H1 (cell line): ENCODE data around the gene BRI3BP. TPM values are rescaled to one million over a fixed set of nuclear protein-coding genes. Genes with fewer than 3 reads are reported as not detected.

ENCODE experiments used
- CTCF ChIA-PET: fragments of 300-600 bp; sonication (Branson Sonifier 250); formaldehyde crosslinking; loops from one replicate; lab custom pipeline; 2021; ENCODE audit not compliant: partially characterized antibody; lab: Charles Lee
- POLR2A ChIA-PET: fragments of 300-600 bp; sonication (Branson Sonifier 250); formaldehyde crosslinking; loops from one replicate; lab custom pipeline; 2021; ENCODE audit warnings: inconsistent platforms; ENCODE audit not compliant: partially characterized antibody; lab: Charles Lee
- DNase-seq, 2 experiments: peaks; one replicate each; pipeline versions ENCODE4 v3.0.0 to v3.0.0-alpha.2; 2010 to 2022; ENCODE audit warnings: low spot score in 2 of 2, low read depth in 1 of 2, mixed read lengths in 1 of 2
- FAIRE-seq: peaks from 2 replicates; lab custom pipeline; 2011; peaks lifted over from hg19 to GRCh38; lab: Jason Lieb, UNC
- H2AFZ ChIP-seq: 2 replicates; pipeline ENCODE4 v1.8.1; 2012; ENCODE audit warnings: low read length, inconsistent platforms
- H2AK5ac ChIP-seq: 2 replicates; pipeline ENCODE4 v1.6.1; 2013; ENCODE audit warnings: low read depth, low read length
- H2BK120ac ChIP-seq: replicated peaks from 2 replicates; pipeline ENCODE3; 2013; ENCODE audit warnings: low read depth, low read length, inconsistent platforms
- H2BK12ac ChIP-seq: 2 replicates; pipeline ENCODE4 v1.6.1; 2013; ENCODE audit warnings: low read depth, low read length
- H2BK15ac ChIP-seq: 2 replicates; pipeline ENCODE4 v1.6.1; 2013; ENCODE audit warnings: low read length
- H2BK20ac ChIP-seq: 2 replicates; pipeline ENCODE4 v1.6.1; 2013; ENCODE audit warnings: low read length
- H2BK5ac ChIP-seq: 2 replicates; pipeline ENCODE4 v1.6.1; 2013; ENCODE audit warnings: low read depth, low read length
- H3K14ac ChIP-seq: 2 replicates; pipeline ENCODE4 v1.6.1; 2013; ENCODE audit warnings: inconsistent platforms; ENCODE audit not compliant: insufficient read length
- H3K18ac ChIP-seq: 2 replicates; pipeline ENCODE4 v1.6.1; 2013; ENCODE audit warnings: low read length; ENCODE audit errors: extremely low read depth
- H3K23ac ChIP-seq: 2 replicates; pipeline ENCODE4 v1.6.1; 2013; ENCODE audit warnings: inconsistent platforms; ENCODE audit not compliant: insufficient read length
- H3K23me2 ChIP-seq: 2 replicates; pipeline ENCODE4 v1.6.1; 2013; ENCODE audit warnings: low read depth, low read length
- H3K27ac ChIP-seq: 2 replicates; pipeline ENCODE4 v1.6.1; 2011; ENCODE audit warnings: low read depth, low read length, inconsistent platforms
- H3K27me3 ChIP-seq, 4 experiments: replicated peaks in 1 of 4; 1 replicate in 1 of 4; 2 replicates in 3 of 4; pipeline versions ENCODE4 v1.6.1 to v1.8.1; 2011 to 2013; ENCODE audit warnings: low read length in 3 of 4, mild to moderate bottlenecking in 3 of 4, inconsistent platforms in 2 of 4, mixed read lengths in 2 of 4, moderate library complexity in 1 of 4; ENCODE audit not compliant: control insufficient read depth in 3 of 4, insufficient read depth in 3 of 4; ENCODE audit errors: extremely low read depth in 1 of 4
- H3K36me3 ChIP-seq, 4 experiments: 2 replicates each; pipeline versions ENCODE4 v1.6.1 to v1.8.1; 2011 to 2013; ENCODE audit warnings: mild to moderate bottlenecking in 4 of 4, low read length in 3 of 4, moderate library complexity in 2 of 4, control low read depth in 1 of 4, inconsistent platforms in 1 of 4; ENCODE audit not compliant: insufficient read depth in 4 of 4, control insufficient read depth in 2 of 4
- H3K4ac ChIP-seq: replicated peaks from 2 replicates; pipeline ENCODE3; 2013; ENCODE audit warnings: low read length, low read depth, mixed read lengths, inconsistent platforms; ENCODE audit not compliant: insufficient read length
- H3K4me1 ChIP-seq, 4 experiments: replicated peaks in 1 of 4; 1 replicate in 1 of 4; 2 replicates in 3 of 4; pipeline versions ENCODE4 v1.6.1 to v1.8.1; 2011 to 2013; ENCODE audit warnings: low read length in 3 of 4, inconsistent platforms in 2 of 4, mixed read lengths in 1 of 4; ENCODE audit not compliant: insufficient read depth in 4 of 4, control insufficient read depth in 3 of 4
- H3K4me2 ChIP-seq, 2 experiments: 2 replicates each; pipeline versions ENCODE4 v1.6.1 to v1.8.1; 2011 to 2013; ENCODE audit warnings: low read depth in 2 of 2, low read length in 2 of 2, control low read depth in 1 of 2, inconsistent platforms in 1 of 2, mild to moderate bottlenecking in 1 of 2; ENCODE audit not compliant: insufficient read depth in 1 of 2
- H3K4me3 ChIP-seq, 4 experiments: fragments of 200-600, 300-600 bp in 1 of 4; sonication (generic), shearing (Covaris generic), sonication (Bioruptor Twin) in 1 of 4; 2 replicates each; pipeline versions ENCODE4 v1.5.1 to v1.8.1; 2011 to 2016; ENCODE audit warnings: low read length in 4 of 4, low read depth in 3 of 4, control low read depth in 2 of 4, inconsistent platforms in 2 of 4, mild to moderate bottlenecking in 2 of 4, mixed read lengths in 1 of 4, moderate library complexity in 1 of 4; ENCODE audit not compliant: insufficient read depth in 2 of 4; ENCODE audit errors: extremely low read depth in 1 of 4
- H3K56ac ChIP-seq: replicated peaks from 2 replicates; pipeline ENCODE3; 2013; ENCODE audit warnings: low read depth, mild to moderate bottlenecking, mixed read lengths, low read length, inconsistent platforms; ENCODE audit not compliant: insufficient read length
- H3K79me1 ChIP-seq: 2 replicates; pipeline ENCODE4 v1.6.1; 2013; ENCODE audit warnings: low read depth, low read length, control low read depth
- H3K79me2 ChIP-seq, 2 experiments: 2 replicates each; pipeline versions ENCODE4 v1.6.1 to v1.8.1; 2012 to 2013; ENCODE audit warnings: low read length in 2 of 2, mild to moderate bottlenecking in 2 of 2, inconsistent platforms in 1 of 2; ENCODE audit not compliant: insufficient read depth in 2 of 2, control insufficient read depth in 1 of 2
- H3K9ac ChIP-seq, 4 experiments: replicated peaks in 1 of 4; 1 replicate in 1 of 4; 2 replicates in 3 of 4; pipeline versions ENCODE4 v1.6.1 to v1.8.1; 2011 to 2013; ENCODE audit warnings: low read depth in 3 of 4, low read length in 3 of 4, control low read depth in 2 of 4, mild to moderate bottlenecking in 2 of 4, moderate library complexity in 2 of 4, inconsistent platforms in 1 of 4; ENCODE audit errors: extremely low read depth in 1 of 4
- H3K9me3 ChIP-seq, 2 experiments: 2 replicates each; pipeline versions ENCODE4 v1.6.1 to v1.8.1; 2012 to 2013; ENCODE audit warnings: mild to moderate bottlenecking in 2 of 2, moderate library complexity in 2 of 2, control low read depth in 1 of 2, inconsistent platforms in 1 of 2, low read depth in 1 of 2, low read length in 1 of 2, mixed read lengths in 1 of 2; ENCODE audit not compliant: insufficient read depth in 2 of 2
- H4K20me1 ChIP-seq, 2 experiments: replicated peaks in 1 of 2; 2 replicates each; pipeline versions ENCODE3 to v1.8.1; 2011 to 2013; ENCODE audit warnings: inconsistent platforms in 2 of 2, low read length in 2 of 2, mild to moderate bottlenecking in 1 of 2; ENCODE audit not compliant: insufficient read depth in 2 of 2, control insufficient read depth in 1 of 2
- H4K5ac ChIP-seq: 2 replicates; pipeline ENCODE4 v1.6.1; 2013; ENCODE audit warnings: low read length, low read depth, mixed read lengths, inconsistent platforms; ENCODE audit not compliant: insufficient read length
- H4K8ac ChIP-seq: 2 replicates; pipeline ENCODE4 v1.8.0; 2013; ENCODE audit warnings: mild to moderate bottlenecking, moderate library complexity, low read length, inconsistent platforms; ENCODE audit not compliant: insufficient read depth; ENCODE audit errors: extremely low read depth
- H4K91ac ChIP-seq: replicated peaks from 2 replicates; pipeline ENCODE3; 2013; ENCODE audit warnings: low read length, mixed read lengths, inconsistent platforms; ENCODE audit not compliant: insufficient read length
- BACH1 ChIP-seq: IDR thresholded peaks from 2 replicates; pipeline ENCODE4 v1.6.1; 2012; ENCODE audit warnings: low read length, improper control_type of control experiment
- CHD2 ChIP-seq: IDR thresholded peaks from 2 replicates; pipeline ENCODE4 v1.6.1; 2012; ENCODE audit warnings: low read length, improper control_type of control experiment
- CTBP2 ChIP-seq: IDR thresholded peaks from 2 replicates; pipeline ENCODE4 v1.7.0; 2011; ENCODE audit warnings: borderline replicate concordance, mild to moderate bottlenecking, moderate library complexity, mixed read lengths, low read length; ENCODE audit not compliant: insufficient read depth, insufficient read length
- EP300 ChIP-seq, 2 experiments: IDR thresholded peaks; 1 replicate in 1 of 2; 2 replicates in 1 of 2; pipeline ENCODE4 v1.6.1; 2011 to 2012; ENCODE audit warnings: low read depth in 2 of 2, low read length in 2 of 2, mild to moderate bottlenecking in 2 of 2, borderline replicate concordance in 1 of 2, inconsistent platforms in 1 of 2, moderate library complexity in 1 of 2
- GTF2F1 ChIP-seq: IDR thresholded peaks from 2 replicates; pipeline ENCODE4 v1.6.1; 2012; ENCODE audit warnings: low read depth, low read length, improper control_type of control experiment, borderline replicate concordance
- HDAC2 ChIP-seq, 2 experiments: fragments of 300-600 bp in 1 of 2; sonication (generic) in 1 of 2; IDR thresholded peaks; 2 replicates each; pipeline ENCODE4 v1.6.1; 2011 to 2012; ENCODE audit warnings: low read depth in 2 of 2, low read length in 2 of 2, mild to moderate bottlenecking in 2 of 2, moderate library complexity in 2 of 2, borderline replicate concordance in 1 of 2, inconsistent platforms in 1 of 2
- KDM4A ChIP-seq: IDR thresholded peaks from one replicate; pipeline ENCODE4 v1.7.1; 2012; ENCODE audit warnings: low read depth, mild to moderate bottlenecking, moderate library complexity, low read length, inconsistent platforms; ENCODE audit not compliant: severe bottlenecking
- KDM5A ChIP-seq: fragments of 200-600 bp; IDR thresholded peaks from 2 replicates; pipeline ENCODE4 v1.7.1; 2012; ENCODE audit warnings: mild to moderate bottlenecking, low read length, inconsistent platforms, mixed read lengths
- MAFK ChIP-seq: IDR thresholded peaks from 2 replicates; pipeline ENCODE4 v1.6.1; 2012; ENCODE audit warnings: low read depth, mild to moderate bottlenecking, improper control_type of control experiment, low read length
- POU5F1 ChIP-seq: IDR thresholded peaks from 2 replicates; pipeline ENCODE4 v1.6.1; 2011; ENCODE audit warnings: low read depth, mild to moderate bottlenecking, low read length, moderate library complexity
- RAD21 ChIP-seq, 2 experiments: IDR thresholded peaks in 1 of 2; conservative IDR thresholded peaks in 1 of 2; 2 replicates each; pipeline ENCODE4 v1.6.1; 2011; ENCODE audit warnings: low read depth in 2 of 2, low read length in 2 of 2, improper control_type of control experiment in 1 of 2, inconsistent platforms in 1 of 2, mild to moderate bottlenecking in 1 of 2, moderate library complexity in 1 of 2
- RNF2 ChIP-seq: fragments of 200-900, 300-1000 bp; sonication (generic); IDR thresholded peaks from 2 replicates; pipeline ENCODE4 v1.7.1; 2016; ENCODE audit warnings: borderline replicate concordance, low read depth, mild to moderate bottlenecking, antibody characterized with exemption, low read length; ENCODE audit not compliant: poor library complexity, severe bottlenecking; ENCODE audit errors: missing control alignments
- WGBS, 2 experiments: shearing (Covaris generic) in 1 of 2; methylation state at CpG; one replicate each; pipeline versions ENCODE4 v1.1.6 to v1.1.7; 2013 to 2015; ENCODE audit warnings: low lambda C conversion rate in 2 of 2, mixed read lengths in 2 of 2, inconsistent platforms in 1 of 2, low coverage in 1 of 2, missing lambda C conversion rate in 1 of 2; ENCODE audit not compliant: insufficient replicate concordance in 2 of 2, insufficient coverage in 1 of 2, insufficient read length in 1 of 2; ENCODE audit errors: extremely low coverage in 1 of 2, missing lambda C conversion rate in 1 of 2; 5-methylcytosine and 5-hydroxymethylcytosine counted together
- polyA plus RNA-seq, 7 experiments: library from polyadenylated mRNA; depleted of rRNA in 3 of 7; stranded (reverse) in 5 of 7; unstranded in 2 of 7; fragments of >200 nt in 5 of 7; fragments of 200-250 nt in 2 of 7; gene quantifications; 1 replicate in 5 of 7; 2 replicates in 1 of 7; 4 replicates in 1 of 7; pipeline versions ENCODE4 v1.2.1 to v1.2.3, GENCODE V29; 2011 to 2013; ENCODE audit warnings: missing spikeins in 2 of 7, mixed read lengths in 2 of 7
- total RNA-seq: library from RNA; stranded (reverse); fragmentation: NEBNext Ultra II Directional; extraction: Animal tissue kit (Norgen Biotek cat#: 25700); gene quantifications from 2 replicates; pipeline ENCODE4 v1.2.1, GENCODE V29; 2021

BRI3BP gene
- total and polyA plus RNA-seq, 2 of the 8 experiments (the other 6 are each of a cell fraction or from before 2014, with no cell fraction given), result 5.4 to 14.2 TPM

GRCh38 chr12:125071456-125071855, 78.0 kb downstream of the BRI3BP start:
- Histone ChIP-seq H4K20me1 (peaks cover 19 to 22% of the 10 kb centered on the region in 2 experiments), H3K4me1 (peaks cover 0 to 9% (median 3%) of the 10 kb centered on the region in 4 experiments; a peak in 2 of 7 replicates), H2BK5ac (no peak overlapping the region; the same call in 1 of the 2 replicates), H3K14ac (no peak overlapping the region), H3K18ac (no peak overlapping the region), H2BK12ac (no peak overlapping the region), H3K23me2 (no peaks in the 10 kb centered on the region), H3K4me3 (no peak overlapping the region), H3K27me3 (no peaks in the 10 kb centered on the region), H3K79me1 (peaks cover 18% of the 10 kb centered on the region), H3K9me3 (no peaks in the 10 kb centered on the region), H2BK15ac (no peak overlapping the region), H2AFZ (no peak overlapping the region), H3K23ac (no peak overlapping the region), H2BK120ac (no peak overlapping the region), H3K36me3 (peaks cover 3 to 15% (median 9%) of the 10 kb centered on the region in 4 experiments; a peak in 7 of 8 replicates), H4K5ac (no peak overlapping the region), H3K4me2 (no peak overlapping the region), H4K91ac (no peak overlapping the region), H4K8ac (no peak overlapping the region), H3K4ac (no peak overlapping the region), H3K9ac (no peak overlapping the region), H2AK5ac (no peak overlapping the region), H3K56ac (no peak overlapping the region), H2BK20ac (no peak overlapping the region), H3K79me2 (peaks cover 3 to 59% of the 10 kb centered on the region in 2 experiments; a peak in 3 of 4 replicates), H3K27ac (no peak overlapping the region)
- DNase-seq, result no peak
- WGBS, 2 experiments, result 95% methylated on average over 12 of the region's 12 CpGs; no CpG with 5 or more reads in 1 of the 2 experiments
- no peak for FAIRE-seq
- CTCF ChIA-PET, result interaction anchor here (1.0 to 2.0 kb wide), 4 partner anchors 17 to 131 kb away, joined by 3 to 7 read pairs (median 5); no protein-coding TSS in a partner anchor
- POLR2A ChIA-PET, result interaction anchor here (0.6 to 1.5 kb wide), 3 partner anchors 14 to 77 kb away, joined by 3 to 4 read pairs (median 3); partner anchors contain the start of gene BRI3BP
- no peak for TF ChIP-seq POU5F1
- no peak for TF ChIP-seq HDAC2 (IDR thresholded peaks at IDR 0.05; ENCODE audit: borderline replicate concordance in 1 of 2, low read depth in 2 of 2, low read length in 2 of 2)
- no peak for TF ChIP-seq KDM5A
- no peak for TF ChIP-seq CHD2
- TF ChIP-seq GTF2F1, result no peak
- TF ChIP-seq MAFK, result no peak
- no peak for TF ChIP-seq CTBP2
- no peak for TF ChIP-seq KDM4A
- TF ChIP-seq BACH1, result no peak
- no peak for TF ChIP-seq RAD21 (IDR thresholded peaks at IDR 0.05 in 1 of 2, conservative IDR thresholded peaks at IDR 0.05 in 1 of 2; ENCODE audit: low read depth in 2 of 2, low read length in 2 of 2)
- TF ChIP-seq RNF2, result no peak
- no peak for TF ChIP-seq EP300 (IDR thresholded peaks at IDR 0.05; ENCODE audit: borderline replicate concordance in 1 of 2, low read depth in 2 of 2, low read length in 2 of 2)
